ENCODE measurements around the gene MXD4.

Gene MXD4

DNA sequence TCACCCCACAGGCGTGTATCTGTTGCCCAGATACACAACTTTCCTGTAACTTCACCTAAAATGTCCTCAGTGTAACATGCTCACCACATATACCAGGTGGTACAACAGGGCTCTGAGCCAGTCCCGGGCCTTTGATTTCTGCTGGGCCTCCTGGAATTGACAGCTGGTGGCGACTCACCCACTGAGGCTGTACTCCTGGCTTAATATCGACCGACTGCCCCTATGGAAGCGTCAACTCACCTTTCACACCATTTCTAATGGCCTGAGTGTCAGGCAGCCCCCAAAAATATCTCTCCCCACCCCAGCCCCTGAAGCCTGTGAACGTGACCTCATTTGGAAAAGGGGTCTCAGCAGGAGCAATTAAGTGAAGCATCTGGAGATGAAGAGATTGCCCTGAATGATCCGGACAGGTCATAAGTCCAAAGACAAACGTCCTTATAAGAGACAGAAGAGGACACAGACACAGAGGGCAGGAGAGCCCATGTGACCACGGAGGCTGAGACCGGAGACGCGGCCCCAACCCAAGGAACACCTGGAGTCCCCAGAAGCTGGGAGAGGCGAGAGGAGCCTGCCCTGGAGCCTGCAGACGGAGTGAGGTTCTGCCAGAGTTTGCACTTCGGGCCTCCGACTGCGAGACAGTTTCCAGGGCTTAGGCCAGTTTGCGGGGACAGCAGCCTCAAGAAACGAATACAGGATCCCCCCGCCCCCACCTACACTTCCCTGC lies 12.6 kb upstream of the MXD4 start:
- no peak for DNase-seq

DNA sequence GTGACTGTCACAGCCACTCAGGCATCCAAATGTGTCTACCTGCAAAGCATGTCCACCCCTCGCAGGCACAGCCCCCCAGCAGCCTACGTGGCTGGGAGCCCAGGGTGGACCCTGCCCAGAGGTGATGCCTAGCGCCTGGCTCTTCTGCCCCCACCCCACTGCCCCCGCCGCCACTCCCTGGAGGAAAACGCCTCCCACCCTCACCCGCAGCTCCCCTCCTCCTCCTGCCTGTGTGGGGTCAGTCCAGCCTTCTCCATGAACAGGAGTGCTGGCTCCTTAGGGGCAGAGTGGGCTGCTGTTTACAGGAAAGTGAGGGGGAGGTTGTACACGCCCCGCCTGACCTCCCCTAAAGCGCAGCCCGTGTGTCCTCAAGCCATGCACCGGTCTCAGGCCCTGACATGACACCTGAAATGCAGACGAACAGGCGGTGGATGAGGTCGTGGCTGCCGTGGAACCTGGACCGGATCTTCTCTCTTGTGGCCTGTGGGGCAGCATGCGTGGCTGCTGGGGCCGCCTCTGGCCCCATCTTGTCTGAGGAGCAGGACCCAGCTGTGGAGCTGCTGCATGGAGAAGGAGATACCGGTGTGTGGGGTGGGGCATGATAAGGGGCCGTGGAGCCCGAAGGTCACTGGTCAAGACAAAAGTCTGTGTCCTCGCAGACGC lies 11.9 kb upstream of the MXD4 start:
- DNase-seq = no peak

DNA sequence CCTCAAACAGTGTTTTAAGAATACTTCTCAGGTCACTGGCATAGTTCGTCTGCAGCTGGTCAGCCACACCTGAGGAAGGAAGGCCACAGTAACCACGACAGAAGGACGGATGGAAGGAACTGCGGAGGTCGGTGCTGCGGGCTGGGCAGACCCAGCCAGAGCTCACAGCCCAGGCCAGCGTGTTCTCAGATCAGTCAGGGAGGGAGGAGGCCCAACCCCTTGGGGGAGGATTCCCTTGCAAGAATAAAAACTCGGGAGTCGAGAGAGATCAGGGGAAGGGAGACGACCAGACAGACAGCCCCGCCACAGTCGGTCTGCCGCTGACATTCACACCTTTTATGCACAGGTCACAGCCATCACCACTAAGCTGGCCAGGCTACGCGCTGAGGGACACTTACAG lies 11.3 kb upstream of the MXD4 start:
- DNase-seq = no peak

DNA sequence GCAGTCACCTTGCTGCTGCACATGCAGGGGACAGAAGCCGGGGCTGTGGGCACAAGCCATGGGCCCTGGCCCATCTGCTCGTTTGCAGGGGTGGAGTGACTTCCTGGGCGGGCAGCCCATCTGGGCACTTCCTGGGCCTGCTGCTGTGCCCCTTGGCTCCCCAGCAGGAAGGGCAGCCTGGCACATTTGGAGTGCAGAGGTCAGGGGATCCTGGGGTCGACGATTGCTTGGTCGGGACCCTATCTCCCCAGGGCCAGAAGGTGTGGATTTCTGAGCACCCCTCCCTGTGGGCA lies 10.9 kb upstream of the MXD4 start:
- no peak for DNase-seq

DNA sequence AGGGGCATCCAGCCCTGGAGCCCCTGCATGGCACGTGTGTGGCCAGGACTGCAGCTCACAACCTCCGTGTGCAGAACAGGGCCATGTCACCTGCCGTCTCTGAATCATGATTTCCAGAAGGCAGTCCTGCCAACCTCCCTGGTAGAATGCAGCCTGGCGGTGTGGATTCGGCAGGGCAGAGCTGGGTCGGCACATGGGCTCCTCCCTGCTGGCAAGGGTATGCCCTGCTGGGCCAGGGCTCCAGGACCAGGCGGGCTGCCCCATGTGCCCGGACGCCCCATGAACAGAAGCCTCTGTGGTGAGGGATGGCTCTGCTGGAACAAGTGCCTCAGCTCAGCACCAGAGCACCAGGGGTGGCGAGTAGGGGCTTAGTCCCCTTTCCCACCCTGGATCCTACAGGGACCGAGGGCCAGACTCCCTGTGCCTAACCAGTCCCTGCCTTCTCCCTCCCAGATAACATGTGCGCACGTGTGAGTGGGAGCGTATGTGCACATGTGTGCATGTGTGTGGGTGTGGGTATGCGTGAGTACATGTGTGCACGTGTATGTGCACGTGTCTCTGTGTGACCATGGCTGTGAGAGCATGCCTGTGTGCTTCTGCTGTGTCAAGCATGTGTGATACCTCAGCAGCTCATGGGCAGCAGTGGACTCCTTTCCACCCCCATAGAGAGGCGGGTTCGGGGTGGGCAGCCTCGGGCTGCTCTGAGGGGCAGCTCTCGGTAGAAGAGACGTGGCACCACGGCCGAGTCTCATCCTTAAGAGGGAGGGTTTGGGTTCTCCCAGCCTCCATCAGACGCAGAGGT lies 10.3 kb upstream of the MXD4 start:
- no peak for DNase-seq

DNA sequence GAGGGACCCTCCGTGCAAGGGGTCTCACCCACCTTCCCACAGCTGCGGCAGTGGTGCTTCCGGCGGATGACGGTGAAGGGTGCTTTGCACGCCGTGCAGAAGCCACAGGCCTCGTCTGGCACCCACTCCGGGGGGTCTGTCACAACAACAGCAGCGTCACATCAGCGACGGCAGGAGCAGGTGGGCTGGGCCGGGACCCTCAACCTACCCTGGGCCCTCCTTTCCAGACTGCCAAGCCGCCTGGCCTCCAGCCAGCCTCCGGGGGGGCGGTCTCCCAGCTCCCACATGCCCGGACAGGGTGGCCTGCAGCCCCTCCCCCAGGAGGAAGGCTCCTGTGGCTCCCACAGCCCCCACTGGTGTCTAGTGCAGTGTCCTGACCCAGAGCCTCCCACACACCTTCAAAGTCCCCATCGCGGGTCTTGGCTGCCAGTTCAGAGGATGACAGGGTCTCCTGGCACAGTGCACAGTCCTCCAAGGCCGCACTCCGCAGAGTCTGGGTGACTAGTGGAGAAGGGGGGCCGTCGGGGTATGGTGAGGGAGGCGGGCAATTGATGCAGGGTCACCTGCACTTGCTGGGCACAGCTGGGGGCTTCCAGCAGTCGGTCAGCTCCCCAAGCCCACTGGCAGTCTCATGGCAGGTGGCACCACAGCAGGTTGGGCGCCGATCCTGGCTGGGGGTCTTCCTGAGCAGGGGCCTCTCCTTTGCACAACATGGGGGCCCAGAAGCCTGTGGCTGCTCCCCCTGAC lies 9.5 kb upstream of the MXD4 start:
- DNase-seq = no peak

DNA sequence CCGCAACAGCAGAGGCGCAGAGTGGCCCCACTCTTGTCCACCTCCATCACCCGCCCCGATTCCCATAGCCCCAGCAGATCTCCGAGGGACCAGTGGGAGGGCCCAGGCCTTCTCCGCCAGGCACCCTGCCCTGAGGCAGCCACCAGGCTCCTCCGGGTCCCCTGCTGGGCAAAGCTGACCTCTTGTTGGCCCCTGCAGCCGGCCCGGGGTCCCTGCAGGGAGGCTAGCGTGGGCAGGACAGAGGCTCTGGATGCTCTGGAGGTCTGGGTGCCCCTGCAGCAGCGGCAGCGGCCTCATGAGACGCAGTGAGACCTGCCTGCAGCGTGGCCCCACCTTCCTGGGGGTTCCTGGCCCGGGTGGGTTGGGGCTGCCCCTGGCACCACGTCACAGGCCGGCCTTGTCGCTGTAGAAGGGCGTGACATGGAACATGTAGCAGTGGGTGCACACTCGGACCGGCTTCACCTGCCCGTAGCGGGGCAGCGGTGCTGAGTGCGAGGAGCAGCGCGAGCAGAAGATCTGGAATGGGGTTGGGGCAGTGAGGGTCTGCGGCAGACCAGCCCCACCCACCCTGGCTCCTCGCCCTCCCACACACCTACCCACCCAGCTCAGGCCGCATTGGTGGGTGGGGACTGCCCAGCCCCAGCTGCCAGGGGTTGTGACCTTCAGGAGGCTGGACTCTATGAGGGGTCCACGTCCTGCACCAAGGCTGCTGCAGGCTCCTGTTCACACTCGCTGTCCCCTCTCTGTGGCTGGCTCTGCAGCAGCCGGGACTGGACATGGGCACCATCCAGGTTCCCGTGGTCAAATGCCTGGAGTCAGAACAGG lies 8.6 kb upstream of the MXD4 start:
- no peak for DNase-seq

DNA sequence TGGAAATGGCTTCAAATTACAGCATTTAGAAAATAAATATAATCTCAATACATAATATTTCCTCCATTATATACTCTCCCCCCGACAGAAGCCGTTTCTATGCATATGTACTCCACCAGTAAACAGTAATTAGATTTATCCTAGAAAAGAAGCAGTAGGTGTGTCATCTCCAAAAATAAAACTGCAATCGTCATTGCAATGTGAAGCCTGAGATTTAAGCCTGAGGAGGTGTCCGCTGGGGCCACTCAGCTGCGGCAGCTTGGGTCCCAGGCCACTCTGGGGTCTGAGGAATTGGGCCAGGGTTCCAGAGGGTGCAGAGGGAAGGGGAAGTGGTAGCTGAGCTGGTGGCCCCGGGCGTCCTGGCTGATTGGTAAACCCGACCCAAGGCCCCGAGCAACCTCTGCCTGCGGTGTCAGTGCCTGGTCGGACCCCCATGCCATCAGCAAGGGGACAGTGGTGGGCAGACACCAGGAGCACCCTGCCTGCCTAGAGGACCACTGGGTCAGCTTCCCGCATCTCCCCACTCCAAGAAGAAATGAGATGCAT lies 7.8 kb upstream of the MXD4 start:
- no peak for DNase-seq

DNA sequence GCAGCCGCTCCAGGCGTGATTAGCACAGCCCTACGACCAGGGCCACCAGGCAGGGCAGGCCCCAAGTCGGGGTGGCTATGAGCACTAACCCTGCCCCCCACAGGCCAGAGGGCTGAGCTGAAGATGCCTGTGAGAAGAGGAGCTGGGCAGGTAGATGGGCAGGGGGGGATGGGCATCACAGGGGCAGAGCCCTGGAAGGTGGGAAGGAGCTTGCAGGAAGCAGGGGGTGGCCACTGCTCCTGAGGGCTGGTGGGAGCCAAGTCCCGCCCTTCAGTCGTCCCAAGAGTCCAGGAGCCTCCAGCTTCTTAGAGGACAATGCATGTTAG lies 7.3 kb upstream of the MXD4 start:
- DNase-seq = no peak

DNA sequence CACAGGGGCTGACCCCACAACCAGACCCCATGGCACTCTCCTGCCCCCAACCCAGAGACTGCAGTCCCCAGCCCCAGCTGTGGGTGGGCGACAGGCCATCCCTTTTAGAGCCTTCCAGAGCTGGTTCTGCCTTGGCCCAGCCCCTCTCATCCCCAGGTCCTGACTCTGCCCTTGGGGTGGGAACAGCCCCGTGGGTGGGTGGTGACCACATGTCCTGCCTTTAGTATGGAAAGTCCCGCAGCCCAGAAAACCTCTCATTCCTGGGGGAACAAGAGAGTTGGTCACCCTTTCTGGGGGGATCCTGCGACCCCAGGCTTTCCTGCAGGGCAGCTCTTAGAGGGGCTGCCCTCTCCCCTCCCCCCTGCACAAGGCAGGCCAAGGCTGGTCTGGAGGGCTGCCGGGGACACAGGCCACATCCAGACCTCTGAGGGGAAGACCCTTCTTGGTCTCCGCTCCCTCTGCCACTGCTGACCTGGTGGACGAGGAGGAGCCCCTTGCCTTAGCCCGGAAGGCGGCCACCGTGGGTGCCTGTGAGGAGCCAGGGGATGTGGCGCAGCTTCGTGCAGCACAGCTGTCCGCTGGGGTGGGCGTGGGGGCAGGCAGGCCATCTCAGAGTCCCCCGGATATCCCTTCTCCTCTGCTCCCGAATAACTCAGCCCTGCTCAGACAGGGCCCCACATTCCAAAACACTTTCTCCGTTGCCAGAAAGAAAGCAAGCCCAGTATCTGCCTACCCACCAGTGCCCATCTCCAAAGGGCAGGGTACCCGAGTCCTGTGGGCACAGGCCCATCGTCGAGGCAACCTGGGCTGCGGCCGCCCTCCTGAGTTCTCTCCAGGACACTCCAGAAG lies 6.7 kb upstream of the MXD4 start:
- no peak for DNase-seq

DNA sequence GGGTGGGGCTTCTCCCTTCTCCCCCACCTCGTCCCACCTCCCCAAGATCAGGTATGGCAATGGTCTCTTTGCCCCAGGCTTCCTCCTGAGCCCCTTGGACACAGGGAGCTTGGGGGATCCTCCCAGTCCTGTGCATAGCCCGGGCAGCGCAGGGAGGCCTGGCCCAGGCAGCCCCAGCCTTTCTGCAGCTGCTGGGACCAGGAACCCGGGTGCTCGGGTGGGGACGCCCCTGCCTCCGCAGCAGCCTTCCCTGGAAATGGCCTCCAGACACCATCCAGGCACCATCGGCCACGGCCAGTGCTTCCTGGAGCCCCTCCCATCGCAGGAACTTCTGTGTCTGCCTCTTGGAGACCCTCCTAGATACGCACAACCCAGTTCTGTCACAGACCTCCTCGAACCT lies 5.9 kb upstream of the MXD4 start:
- no peak for DNase-seq

DNA sequence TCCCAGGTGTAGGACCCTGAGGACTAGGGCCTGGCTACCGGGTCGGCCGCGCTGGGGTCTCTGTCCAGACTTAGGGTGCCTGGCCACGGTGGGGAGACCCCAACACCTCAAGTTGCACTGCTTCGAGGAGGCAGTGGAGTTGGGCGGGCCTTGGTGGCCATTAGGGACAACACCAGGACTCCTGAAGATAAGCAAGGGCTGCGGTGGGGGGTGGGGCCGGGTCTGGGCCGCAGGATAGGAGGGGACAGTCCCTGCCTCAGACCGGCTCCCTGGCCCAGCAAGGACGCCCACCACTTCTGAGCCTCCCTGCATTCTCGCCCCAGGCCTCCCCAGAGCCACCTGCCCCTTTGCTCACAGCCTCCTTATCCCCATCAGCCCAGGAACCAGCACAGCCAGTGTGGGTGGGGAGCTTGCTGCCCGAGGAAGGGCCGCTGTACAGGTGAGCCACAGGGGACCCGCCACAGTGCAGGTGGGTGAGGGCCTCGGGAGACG lies 5.5 kb upstream of the MXD4 start:
- DNase-seq = no peak

DNA sequence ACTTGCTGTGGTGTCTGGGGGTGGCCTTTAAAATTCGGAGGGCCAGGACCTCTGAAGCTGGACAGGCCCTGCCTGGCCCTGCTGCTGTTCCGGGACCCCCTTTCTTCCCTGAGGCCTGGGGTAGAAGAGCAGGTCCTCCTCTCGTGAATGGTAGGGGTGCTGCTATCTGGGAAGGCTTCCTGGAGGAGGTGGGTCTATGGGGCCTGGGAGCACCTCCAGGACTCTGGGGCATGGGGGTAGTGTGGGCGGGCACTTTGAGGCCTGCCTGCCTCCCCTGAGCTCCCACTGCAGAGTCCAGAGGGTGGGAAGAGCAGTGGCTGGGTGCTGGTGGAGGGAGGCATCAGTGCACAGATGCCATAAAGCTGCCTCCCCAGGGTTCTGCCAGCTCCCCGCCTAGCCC lies 4.9 kb upstream of the MXD4 start:
- DNase-seq = no peak

DNA sequence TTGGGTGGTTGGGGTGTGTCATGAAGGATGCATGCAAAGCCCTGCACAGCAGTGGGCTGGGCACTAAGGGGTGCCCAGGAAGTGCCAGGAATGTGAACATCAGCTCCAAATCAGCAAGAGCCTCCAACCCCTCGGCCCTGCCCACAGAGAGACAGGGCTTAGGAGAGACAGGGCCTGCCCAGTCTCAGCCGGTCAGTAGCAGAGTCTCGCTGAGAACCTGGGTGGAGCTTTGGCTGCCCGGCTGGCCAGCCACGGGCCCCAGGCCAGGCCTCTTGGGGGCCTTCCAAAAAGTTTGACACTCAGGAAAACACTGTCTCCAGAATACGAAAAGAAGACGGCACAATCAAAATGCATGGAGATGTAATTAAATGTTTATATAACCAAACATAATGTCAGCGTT lies 4.3 kb upstream of the MXD4 start:
- no peak for DNase-seq

DNA sequence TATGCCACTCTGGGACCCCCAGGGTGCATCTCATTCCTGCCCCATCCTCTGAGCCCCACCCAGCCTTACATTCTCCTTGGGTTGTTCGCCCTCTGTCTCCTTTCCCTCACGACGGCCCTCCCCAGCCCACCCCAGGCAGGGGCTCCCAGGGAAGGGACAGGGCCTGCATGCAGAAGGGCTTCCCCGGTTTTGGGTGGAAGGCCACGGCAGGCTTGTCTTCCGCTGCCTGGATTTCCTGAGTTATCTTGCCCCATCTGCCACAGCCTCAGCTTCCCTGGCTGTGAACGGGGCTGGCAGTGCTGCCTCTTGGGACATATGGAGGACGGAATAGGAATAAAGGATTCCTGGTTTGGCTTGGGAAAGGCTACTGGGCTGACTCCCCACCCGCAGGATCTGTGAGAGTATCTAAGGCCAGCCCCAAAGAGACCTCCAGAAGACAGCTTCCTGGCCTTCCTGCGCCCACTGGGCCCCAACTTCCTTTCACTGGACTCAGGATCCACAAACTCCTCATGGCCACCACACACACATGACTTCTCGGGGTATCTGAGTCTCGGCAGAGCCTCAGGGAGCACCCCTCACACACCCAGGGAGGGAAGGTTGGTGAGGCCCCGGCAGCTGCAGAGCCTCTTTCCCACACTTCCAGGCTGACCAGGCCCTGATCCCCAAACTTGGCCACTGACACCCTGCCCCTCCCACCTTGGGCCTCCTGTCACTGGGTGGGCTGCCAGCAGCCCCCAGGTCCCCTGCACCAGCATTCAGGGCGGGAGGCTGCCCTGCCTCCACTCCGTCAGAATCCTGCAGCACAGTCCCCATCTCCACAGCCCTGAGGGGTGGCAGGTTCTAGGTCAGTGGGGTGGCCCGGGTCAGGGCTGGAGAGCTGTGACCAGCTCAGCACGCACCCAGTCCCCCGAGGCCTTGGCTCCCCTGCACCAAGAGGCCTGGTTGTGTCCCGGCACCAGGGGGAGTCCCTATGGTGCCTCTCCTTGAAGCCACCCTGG lies 3.5 kb upstream of the MXD4 start:
- DNase-seq = no peak

DNA sequence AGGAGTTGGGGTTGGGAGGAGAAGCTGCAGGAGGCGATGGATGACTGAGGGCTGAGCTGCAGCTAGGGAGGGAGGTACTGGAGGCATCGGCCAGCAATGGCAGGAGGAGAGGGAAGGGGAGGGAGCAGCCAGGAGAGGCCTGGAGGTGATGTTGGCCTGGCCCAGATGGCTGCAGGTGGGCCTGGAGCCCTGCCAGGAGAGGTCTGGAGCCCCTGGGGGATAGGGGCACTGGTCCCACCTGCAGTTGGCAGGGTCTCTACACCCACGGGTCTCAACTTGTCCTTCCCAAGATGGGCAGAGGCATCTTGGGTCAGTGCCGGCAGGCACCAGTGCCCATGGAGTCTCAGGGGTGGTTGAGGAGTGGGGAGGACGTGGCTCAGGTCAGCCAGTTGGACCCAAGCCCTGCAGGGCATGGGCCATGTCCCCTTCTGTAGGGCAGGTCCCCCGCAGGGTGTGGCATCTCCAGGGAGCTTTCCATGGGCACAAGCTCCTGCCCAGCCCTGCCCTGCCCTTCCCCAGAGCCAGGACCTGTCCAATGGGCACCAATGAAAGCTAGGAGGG lies 2.7 kb upstream of the MXD4 start:
- no peak for DNase-seq

DNA sequence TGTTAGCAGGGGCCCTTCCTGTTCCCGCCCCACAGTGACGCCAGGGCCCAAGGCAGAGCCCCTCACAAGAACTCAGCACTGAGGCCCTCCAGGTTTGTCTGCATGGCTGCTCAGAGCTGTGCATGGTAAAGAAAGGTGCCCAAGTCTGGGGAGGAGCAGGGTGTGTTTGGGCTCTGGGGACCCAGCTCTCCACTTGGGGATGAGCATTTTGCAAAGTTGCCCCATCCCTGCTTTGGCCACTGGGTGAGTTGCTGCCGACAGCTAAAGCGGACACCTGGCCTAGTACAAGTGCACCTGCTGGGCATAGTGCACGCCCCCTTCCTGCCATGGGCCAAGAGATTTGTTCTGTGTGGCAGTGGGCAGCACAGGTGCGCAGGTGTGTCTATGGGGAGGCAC lies 2.0 kb upstream of the MXD4 start:
- DNase-seq = no peak

DNA sequence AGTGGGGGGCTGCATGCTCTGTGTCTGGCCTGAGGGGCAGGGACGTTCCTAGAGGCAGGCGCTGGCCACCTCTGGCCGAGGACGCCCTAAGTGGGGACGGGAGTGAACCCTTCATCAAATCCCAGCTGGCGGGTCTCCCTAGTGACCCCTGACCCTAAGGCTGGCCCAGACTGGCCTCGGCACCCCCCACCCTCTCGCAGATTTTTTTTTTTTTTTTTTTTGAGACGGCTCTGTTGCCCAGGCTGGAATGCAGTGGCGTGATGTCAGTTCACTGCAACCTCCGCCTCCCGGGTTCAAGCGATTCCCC lies 988 bp upstream of the MXD4 start:
- DNase-seq = no peak

DNA sequence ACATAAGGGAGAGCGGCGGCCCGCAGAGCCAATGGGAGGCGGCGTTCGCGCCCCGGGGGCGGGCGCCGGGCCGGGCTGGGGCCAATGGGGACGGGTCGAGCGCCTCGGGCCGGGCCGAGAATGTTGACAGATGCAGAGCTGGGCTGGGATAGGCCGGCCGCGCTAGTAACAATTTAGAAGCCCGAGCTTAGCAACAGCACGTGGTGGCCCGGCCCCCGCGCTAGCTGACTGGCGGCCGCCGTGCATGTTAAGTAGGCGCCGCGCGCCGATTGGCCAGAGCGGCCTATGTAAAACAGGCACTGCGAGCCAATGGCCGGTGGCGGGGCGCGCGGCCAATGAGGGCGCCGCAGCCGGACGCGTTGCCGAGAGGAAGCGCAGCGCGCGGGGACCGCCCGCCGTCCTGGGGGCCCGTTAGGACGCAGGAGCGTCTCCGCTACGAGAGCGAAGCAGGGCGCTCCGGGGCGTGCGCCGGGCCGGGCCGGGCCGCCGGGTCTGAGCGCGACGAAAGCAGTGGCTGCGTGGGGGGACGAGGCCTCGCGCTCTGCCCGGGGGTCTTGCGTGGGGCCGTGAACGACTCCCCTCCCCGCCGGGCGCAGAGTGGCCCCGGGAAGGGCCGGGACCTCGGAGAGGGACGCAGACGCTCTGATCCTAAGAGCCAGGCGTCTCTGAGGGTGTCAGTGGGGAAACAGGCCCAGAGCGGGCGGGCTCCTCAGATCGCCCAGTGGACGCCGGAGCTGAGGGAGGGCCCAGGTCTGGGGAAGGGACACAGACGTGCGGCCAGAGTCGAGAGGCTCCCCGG lies 435 bp upstream of the MXD4 start:
- DNase-seq = peak; percentile 100

Measured in inflammatory macrophage treated with lipopolysaccharide for 4 hours (primary cell).